Activated naive CD8-positive, alpha-beta T cell (primary cell): Measurements from ENCODE around the gene ZNF316.
"Not testable (repeated sequence)": the region's sequence is repeated elsewhere in the genome, so short reads cannot be mapped to it uniquely, and the experiment has no call there.

Source experiments
- H3K27ac Mint-ChIP-seq: one replicate; pipeline ENCODE4 v1.8.0; 2021; ENCODE audit warnings: mixed read lengths
- H3K27me3 Mint-ChIP-seq: one replicate; pipeline ENCODE4 v1.8.0; 2021; ENCODE audit warnings: mixed read lengths
- H3K36me3 Mint-ChIP-seq: one replicate; pipeline ENCODE4 v1.8.0; 2021; ENCODE audit warnings: mixed read lengths
- H3K4me1 Mint-ChIP-seq: one replicate; pipeline ENCODE4 v1.8.0; 2021; ENCODE audit warnings: low read depth, mixed read lengths
- H3K4me3 Mint-ChIP-seq: one replicate; pipeline ENCODE4 v1.8.0; 2021; ENCODE audit warnings: mild to moderate bottlenecking, mixed read lengths
- H3K9me3 Mint-ChIP-seq: one replicate; pipeline ENCODE4 v1.8.0; 2021; ENCODE audit warnings: low read depth, mixed read lengths

ZNF316 gene

GRCh38 chr7:6649241-6649961 is 12.3 kb downstream of the ZNF316 start:
- no peaks in the 10 kb centered on the region for H3K9me3 Mint-ChIP-seq
- no peaks in the 10 kb centered on the region for H3K27me3 Mint-ChIP-seq
- H3K4me1 Mint-ChIP-seq, result no peaks in the 10 kb centered on the region
- H3K4me3 Mint-ChIP-seq, result no peak overlapping the region
- peaks cover 3% of the 10 kb centered on the region for H3K36me3 Mint-ChIP-seq
- H3K27ac Mint-ChIP-seq, result no peak overlapping the region

GRCh38 chr7:6650086-6650485 is 13.0 kb downstream of the ZNF316 start:
- no peaks in the 10 kb centered on the region for H3K4me1 Mint-ChIP-seq
- no peaks in the 10 kb centered on the region for H3K27me3 Mint-ChIP-seq
- no peak overlapping the region for H3K27ac Mint-ChIP-seq
- peaks cover 6% of the 10 kb centered on the region for H3K36me3 Mint-ChIP-seq
- no peak overlapping the region for H3K4me3 Mint-ChIP-seq
- H3K9me3 Mint-ChIP-seq, result no peaks in the 10 kb centered on the region

- Mint-ChIP-seq H3K27me3 (no peaks in the 10 kb centered on the region), H3K4me3 (no peak overlapping the region), H3K4me1 (no peaks in the 10 kb centered on the region), H3K27ac (no peak overlapping the region), H3K36me3 (peaks cover 6% of the 10 kb centered on the region), H3K9me3 (no peaks in the 10 kb centered on the region)
Observed at GRCh38 chr7:6650521-6651011, 13.4 kb downstream of the ZNF316 start.

GRCh38 chr7:6651851-6652445 is 14.8 kb downstream of the ZNF316 start:
- H3K9me3 Mint-ChIP-seq, result no peaks in the 10 kb centered on the region
- H3K36me3 Mint-ChIP-seq, result peaks cover 6% of the 10 kb centered on the region
- no peak overlapping the region for H3K4me3 Mint-ChIP-seq
- H3K27ac Mint-ChIP-seq, result no peak overlapping the region
- H3K4me1 Mint-ChIP-seq, result no peaks in the 10 kb centered on the region
- no peaks in the 10 kb centered on the region for H3K27me3 Mint-ChIP-seq

- no peak overlapping the region for H3K27ac Mint-ChIP-seq
- no peak overlapping the region for H3K4me3 Mint-ChIP-seq
- H3K9me3 Mint-ChIP-seq, result no peaks in the 10 kb centered on the region
- H3K4me1 Mint-ChIP-seq, result no peaks in the 10 kb centered on the region
- peaks cover 6% of the 10 kb centered on the region for H3K36me3 Mint-ChIP-seq
- no peaks in the 10 kb centered on the region for H3K27me3 Mint-ChIP-seq
Observed at GRCh38 chr7:6652446-6653011, 15.4 kb downstream of the ZNF316 start.

- no peaks in the 10 kb centered on the region for H3K27me3 Mint-ChIP-seq
- no peak overlapping the region for H3K27ac Mint-ChIP-seq
- H3K36me3 Mint-ChIP-seq, result peaks cover 6% of the 10 kb centered on the region
- no peaks in the 10 kb centered on the region for H3K4me1 Mint-ChIP-seq
- no peak overlapping the region for H3K4me3 Mint-ChIP-seq
- no peaks in the 10 kb centered on the region for H3K9me3 Mint-ChIP-seq
Observed at GRCh38 chr7:6653071-6654003, 16.2 kb downstream of the ZNF316 start.

GRCh38 chr7:6654113-6654841 is 17.2 kb downstream of the ZNF316 start:
- peaks cover 9% of the 10 kb centered on the region for H3K4me1 Mint-ChIP-seq
- no peak overlapping the region for H3K27ac Mint-ChIP-seq
- H3K9me3 Mint-ChIP-seq, result no peaks in the 10 kb centered on the region
- H3K27me3 Mint-ChIP-seq, result no peaks in the 10 kb centered on the region
- H3K36me3 Mint-ChIP-seq, result peaks cover 6% of the 10 kb centered on the region
- H3K4me3 Mint-ChIP-seq, result no peak overlapping the region

GRCh38 chr7:6654842-6655610 is 17.9 kb downstream of the ZNF316 start:
- Mint-ChIP-seq H3K27me3 (no peaks in the 10 kb centered on the region), H3K27ac (no peak overlapping the region), H3K4me1 (peaks cover 13% of the 10 kb centered on the region), H3K4me3 (no peak overlapping the region), H3K36me3 (peaks cover 6% of the 10 kb centered on the region), H3K9me3 (no peaks in the 10 kb centered on the region)

GRCh38 chr7:6655636-6656385 is 18.7 kb downstream of the ZNF316 start:
- Mint-ChIP-seq H3K27me3 (no peaks in the 10 kb centered on the region), H3K4me1 (peaks cover 13% of the 10 kb centered on the region), H3K27ac (no peak overlapping the region), H3K36me3 (peaks cover 4% of the 10 kb centered on the region), H3K9me3 (no peaks in the 10 kb centered on the region), H3K4me3 (no peak overlapping the region)

- Mint-ChIP-seq H3K9me3 (no peaks in the 10 kb centered on the region), H3K27ac (no peak overlapping the region), H3K36me3 (peaks cover 3% of the 10 kb centered on the region), H3K4me1 (peaks cover 13% of the 10 kb centered on the region), H3K27me3 (no peaks in the 10 kb centered on the region), H3K4me3 (no peak overlapping the region)
Observed at GRCh38 chr7:6656413-6656812, 19.3 kb downstream of the ZNF316 start.

- peaks cover 3% of the 10 kb centered on the region for H3K36me3 Mint-ChIP-seq
- H3K27me3 Mint-ChIP-seq, result no peaks in the 10 kb centered on the region
- no peak overlapping the region for H3K4me3 Mint-ChIP-seq
- peak overlapping the region; percentile 68 for H3K27ac Mint-ChIP-seq
- H3K4me1 Mint-ChIP-seq, result peaks cover 16% of the 10 kb centered on the region
- H3K9me3 Mint-ChIP-seq, result no peaks in the 10 kb centered on the region
Observed at GRCh38 chr7:6658618-6659345, 21.7 kb downstream of the ZNF316 start.

GRCh38 chr7:6670851-6671250 is 33.7 kb downstream of the ZNF316 start:
- H3K4me1 Mint-ChIP-seq, H3K27me3 Mint-ChIP-seq, H3K4me3 Mint-ChIP-seq, H3K27ac Mint-ChIP-seq: not testable (repeated sequence)
- H3K9me3 Mint-ChIP-seq, result peaks cover 36% of the 10 kb centered on the region
- H3K36me3 Mint-ChIP-seq, result peaks cover 47% of the 10 kb centered on the region
